NCI-H2107 (cell line): ENCODE measurements around the gene PRICKLE3.
"Not testable (repeated sequence)": the region's sequence is repeated elsewhere in the genome, so short reads cannot be mapped to it uniquely, and the experiment has no call there.

ENCODE experiments used
- DNase-seq: peaks from one replicate; lab custom pipeline; 2025; lab: John Stamatoyannopoulos, UW

The PRICKLE3 gene

DNA sequence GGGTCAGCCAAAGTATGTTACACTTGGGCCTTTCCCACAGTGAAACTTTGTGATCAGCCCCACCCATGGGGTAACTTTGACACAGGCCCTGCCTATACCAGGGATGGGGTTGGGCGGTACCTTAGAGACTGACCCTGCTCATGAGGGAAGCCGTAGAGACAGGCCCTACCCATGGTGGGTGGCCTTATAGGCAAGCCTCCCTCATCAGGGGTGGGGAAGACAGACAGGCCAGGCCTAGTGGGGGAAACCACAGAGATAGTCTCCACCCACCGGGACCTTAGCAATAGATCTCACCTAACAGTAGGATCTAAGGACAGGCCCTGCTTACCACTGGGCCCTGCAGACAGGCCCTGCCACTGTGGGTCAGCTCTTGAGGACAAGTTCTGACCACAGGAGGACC lies 7.6 kb downstream of the PRICKLE3 start:
- DNase-seq, result no peak

DNA sequence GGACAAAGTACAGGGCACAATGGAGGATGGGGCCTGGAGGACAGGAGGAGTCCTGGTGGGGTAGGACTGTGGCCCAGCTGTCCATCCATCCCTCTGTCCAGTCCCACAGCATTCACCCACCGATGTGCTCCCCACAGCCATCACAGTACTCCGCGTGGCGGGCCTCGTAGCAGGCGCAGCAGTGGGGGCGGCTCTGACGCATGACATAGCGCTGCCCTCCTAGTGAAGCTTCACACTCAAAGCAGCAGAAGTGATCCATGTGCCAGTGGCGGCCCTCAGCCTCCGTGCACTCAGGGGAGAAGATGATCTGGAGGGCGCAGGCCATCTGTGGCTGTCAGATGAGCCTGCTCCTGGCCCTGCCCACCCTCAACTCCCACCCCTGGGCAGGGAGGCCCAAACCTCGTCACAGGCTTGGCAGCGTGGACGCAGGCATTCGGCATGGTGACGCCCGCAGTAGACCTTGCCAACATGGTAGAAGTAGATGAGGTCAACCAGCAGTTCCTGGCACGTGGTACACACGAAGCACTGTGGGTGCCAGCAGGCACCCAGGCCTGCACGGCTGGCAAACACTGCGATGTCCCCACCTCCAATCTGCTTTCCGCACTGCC lies 8.2 kb downstream of the PRICKLE3 start:
- DNase-seq, result no peak

- no peak for DNase-seq
These were observed 8.8 kb downstream of the PRICKLE3 start for GRCh38 chrX:49177338-49177833.

- no peak for DNase-seq
These were observed 9.5 kb downstream of the PRICKLE3 start for GRCh38 chrX:49176421-49177326.

GRCh38 chrX:49175435-49176274 lies 10.5 kb downstream of the PRICKLE3 start:
- DNase-seq, result no peak

DNA sequence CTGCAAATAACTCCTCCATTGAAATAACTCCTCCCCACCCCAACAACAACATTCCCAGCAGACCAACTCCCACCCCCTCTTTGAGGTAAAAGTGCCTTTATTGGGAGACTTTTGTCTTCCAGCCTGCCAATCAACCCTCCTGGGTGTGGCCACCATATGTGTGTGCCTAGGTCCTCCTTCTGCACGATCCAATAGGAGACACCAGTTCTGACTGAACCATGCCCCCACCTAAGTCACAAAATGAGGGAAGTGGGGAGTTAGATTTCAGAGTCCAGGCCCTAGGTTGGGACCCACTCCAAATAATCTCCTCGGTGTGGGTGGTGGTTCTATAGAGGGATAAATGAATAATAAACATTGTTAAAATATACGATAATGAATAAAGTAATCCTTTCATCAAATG lies 11.4 kb downstream of the PRICKLE3 start:
- DNase-seq, result no peak

DNA sequence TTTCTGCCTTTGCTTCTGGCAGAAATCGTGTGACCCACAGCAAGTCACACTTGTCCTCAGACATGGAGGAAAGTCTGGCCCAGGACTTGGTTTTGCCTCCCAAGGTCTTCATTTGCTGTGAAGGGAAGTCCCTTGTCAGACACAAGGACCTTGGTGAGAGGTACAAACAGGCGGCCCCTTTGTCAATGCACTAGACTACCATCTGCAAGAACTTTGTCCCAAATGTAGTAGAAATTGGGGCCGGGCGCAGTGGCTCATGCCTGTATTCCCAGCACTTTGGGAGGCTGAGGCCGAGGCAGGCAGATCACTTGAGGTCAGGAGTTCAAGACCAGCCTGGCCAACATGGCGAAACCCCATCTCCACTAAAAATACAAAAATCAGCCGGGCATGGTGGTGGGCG lies 12.6 kb downstream of the PRICKLE3 start:
- not testable (repeated sequence) for DNase-seq

- DNase-seq, result peak; percentile 32
These were observed 13.8 kb downstream of the PRICKLE3 start for GRCh38 chrX:49172280-49172780.

DNA sequence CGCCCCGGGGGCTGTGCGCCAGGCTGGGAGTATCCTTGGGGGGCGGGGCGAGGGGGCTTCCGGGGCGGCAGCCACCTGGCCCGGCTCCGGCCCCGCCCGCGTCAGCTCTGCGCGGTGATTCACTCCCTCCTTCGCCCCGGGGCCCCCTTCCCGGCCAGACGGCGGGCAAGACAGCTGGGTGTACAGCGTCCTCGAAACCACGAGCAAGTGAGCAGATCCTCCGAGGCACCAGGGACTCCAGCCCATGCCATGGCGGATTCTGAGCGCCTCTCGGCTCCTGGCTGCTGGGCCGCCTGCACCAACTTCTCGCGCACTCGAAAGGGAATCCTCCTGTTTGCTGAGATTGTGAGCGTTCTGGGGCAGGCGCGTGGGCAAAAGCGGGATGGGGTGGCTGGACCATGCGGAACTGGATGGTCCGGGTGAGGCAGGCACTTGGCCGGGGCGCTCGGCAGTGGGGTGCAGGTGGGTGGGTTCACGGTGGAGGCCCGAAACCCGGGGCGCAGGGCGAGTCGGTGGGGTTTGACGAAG lies 14.4 kb downstream of the PRICKLE3 start, which contains the start of gene PLP2:
PLP2 (plus strand) TSS at position 147 of the 528 bp plus-strand sequence; CDS start at position 250, 103 bp downstream.
- DNase-seq, result peak; percentile 19

DNA sequence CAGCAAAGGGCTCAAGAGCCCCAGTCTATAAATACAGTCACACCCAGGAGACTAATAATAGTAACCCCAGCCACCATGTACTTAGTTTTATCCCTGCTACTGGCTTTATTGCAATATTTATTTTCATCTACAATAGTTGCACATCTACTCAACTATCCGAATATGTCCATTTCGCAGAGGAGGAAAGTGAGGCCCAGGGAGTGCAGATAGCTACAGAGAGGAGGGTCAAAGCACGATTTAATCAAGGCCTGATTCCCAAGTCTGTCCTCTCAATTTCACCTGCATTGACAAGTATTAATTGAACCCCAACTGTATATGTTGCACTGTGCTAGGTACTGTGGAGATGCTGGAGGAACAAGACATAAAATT lies 18.4 kb downstream of the PRICKLE3 start:
- DNase-seq, result no peak

DNA sequence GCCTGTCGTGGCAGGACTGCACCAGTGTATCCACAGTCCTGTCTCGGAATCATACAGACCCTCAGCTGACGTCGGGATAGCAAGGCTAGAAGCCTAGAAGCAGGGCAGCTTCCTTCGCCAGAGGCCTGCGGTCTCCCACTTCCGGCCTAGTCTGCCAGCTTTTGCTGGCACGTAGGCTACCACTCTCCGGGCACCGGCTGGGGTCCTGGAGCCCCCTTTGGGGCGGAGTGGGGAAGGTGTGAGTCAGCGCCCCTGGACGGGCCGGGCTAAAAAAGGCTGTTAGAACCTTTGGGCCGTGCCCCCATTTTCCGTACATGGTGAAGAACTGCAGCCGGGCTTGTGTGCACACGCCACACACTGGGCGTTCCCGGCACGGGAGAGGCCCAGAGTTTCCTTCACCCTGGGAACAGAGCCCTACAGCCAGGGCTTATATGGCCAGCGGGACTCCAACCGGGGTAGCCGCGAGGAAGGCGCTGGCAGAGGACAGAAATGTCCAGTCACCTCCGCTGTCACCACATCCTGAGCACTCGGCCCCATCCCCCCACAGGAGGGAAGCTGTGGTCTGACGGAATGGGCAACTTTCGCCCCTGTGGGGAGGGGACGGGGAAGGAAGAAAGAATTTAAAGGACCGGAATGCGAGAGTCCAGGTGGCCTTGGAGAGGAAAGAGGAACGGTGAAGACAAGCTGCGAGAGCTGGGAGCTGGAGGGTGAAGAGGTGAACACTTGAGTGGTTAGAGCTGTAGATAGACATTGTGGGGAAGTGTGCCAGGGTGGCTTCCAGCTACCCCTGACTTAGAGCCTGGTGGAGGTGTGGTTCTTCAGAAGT lies 19.0 kb downstream of the PRICKLE3 start:
- DNase-seq, result no peak

DNA sequence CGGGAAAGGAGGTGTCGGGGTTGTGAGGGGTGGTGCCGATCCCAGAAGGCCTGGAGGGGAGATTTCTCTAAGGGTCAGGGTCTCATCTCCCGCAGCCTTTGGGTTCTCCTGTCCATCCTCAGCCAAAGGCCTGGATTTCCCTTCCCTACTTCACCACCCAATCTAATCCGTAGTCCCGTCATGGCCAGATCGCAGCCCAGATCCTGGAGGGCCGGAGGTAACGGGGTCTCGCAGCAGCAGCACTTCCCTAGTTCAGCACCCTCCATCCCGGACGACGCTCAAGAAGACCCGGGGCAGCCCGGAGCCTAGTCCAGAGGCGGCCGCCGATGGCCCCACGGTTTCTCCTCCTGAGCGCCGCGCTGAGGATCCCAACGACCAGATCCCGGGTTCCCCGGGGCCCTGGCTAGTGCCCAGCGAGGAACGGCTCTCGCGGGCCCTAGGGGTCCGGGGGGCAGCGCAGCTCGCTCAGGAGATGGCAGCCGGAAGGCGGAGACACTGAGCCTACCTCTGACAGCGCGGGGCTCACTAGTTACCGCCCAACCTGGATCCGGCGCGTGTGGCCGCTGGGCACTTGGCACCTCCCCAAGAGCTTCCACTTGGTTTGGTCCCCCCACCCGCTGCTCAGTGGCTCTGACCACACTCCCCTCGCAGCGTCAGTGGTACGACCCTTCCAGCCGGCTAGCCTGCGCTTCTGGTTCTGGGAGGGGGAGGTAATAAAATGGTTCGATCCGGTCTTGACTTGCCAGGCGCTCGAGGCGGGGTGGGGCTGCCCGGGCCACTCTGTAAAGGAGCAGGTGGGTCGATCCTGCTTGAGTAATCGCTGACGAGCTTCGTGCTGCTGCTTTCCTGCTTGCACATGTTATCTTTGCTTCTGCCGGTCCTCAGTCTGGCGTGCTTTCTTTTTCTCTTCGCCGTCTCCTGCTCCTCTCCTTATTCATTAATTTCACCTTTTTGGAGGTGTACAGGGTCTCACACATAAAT lies 20.0 kb downstream of the PRICKLE3 start:
- DNase-seq, result peak; percentile 63

GRCh38 chrX:49164589-49165360 lies 21.4 kb downstream of the PRICKLE3 start:
- no peak for DNase-seq

DNA sequence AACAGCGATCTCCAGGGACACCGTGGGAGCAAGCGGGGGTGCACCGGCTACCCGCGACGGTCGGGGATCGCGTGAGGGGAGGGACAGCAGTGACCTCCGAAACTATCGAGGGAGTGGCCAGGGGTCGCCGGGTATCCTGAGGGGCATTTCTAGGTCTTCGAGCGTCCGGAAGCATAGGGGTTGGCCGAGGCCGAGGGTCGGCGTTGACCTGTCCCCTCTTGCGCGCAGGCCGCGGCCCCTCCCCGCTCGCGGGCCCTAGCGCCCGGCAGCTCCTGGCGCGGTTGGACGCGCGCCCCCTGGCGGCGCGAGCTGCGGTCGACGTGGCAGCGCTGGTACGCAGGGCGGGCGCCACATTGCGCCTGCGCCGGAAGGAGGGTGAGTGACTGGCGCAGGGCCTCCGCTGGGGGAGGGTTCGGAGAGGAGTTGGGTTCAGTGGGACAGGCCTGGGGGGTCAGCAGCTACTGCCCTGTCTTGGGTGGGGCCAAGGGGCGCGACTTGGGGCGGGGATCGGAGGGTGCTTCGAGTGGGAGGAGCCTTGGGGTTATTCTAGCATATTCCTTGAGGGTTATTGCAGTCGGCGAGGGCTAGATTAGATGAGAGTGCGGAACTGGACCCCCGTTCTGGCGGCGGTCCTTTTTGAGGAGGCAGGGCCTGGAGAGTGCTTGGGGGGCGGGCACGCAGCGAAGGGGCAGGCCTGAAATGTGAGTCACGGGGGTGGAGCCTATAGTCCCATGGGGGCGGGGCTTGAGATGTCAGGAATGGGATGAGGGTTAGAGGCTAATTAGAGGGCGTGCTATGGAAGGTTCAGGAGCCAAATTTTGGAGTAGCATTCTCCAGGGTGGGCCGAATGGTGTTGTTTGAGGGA lies 22.4 kb downstream of the PRICKLE3 start:
- DNase-seq, result peak; percentile 55

DNA sequence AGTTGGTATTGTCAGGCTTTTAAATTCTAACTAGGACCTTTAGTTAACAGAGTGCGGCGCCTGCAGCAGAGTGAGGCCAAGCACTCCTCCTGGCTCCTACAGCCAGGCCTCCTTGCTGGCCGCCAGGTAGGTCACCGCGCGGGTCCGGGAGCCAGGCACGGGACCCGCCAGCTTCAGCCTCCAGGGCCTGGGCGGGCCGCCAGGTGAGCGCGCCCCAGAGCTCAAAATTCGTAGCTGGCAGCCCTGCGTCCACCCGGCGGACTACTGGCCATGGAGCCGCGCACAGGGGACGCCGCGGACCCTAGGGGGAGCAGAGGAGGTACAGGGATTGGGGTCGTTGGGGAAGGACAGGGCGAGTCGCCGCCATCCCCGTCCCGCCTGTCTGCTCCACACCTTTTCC lies 23.6 kb downstream of the PRICKLE3 start, which contains the start of gene MAGIX:
MAGIX (plus strand) TSS at position 139 of the 400 bp plus-strand sequence; CDS start at position 271, 132 bp downstream.
- no peak for DNase-seq

DNA sequence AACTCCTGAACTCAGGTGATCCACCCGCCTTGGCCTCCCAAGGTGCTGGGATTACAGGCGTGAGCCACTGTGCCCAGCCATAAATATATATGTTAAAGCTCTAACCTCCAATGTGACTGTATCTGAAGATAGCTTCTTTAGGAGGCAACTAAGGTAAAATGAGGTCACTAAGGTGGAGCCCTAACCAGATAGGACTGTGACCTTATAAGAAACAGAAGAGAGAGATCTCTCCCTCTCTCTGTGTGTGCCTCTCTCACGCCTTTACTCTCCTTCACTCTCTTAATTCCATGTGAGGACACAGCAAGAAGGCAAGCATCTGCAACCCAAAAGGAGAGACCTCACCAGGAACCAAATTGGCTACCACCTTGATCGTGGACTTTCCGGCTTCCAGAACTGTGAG lies 24.5 kb downstream of the PRICKLE3 start:
- no peak for DNase-seq

DNA sequence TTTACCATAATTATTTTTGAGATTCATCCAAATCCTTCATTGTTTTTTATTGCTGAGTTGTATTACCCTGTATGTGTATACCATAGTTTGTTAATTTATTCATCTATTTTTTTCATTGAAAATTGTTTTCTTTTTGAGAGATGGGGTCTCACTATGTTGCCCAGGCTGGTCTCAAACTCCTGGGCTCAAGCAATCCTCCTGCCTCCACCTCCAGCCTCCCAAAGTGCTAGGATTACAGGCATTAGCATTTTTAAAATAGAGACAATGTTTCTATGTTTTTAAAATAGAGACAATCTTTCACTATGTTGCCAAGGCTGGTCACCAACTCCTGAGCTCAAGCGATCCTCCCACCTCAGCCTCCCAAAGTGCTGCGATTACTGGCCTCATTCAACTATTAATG lies 25.3 kb downstream of the PRICKLE3 start:
- DNase-seq, result no peak

- no peak for DNase-seq
These were observed 29.0 kb downstream of the PRICKLE3 start for GRCh38 chrX:49157194-49157593.
